ENCODE data around the gene PBRM1. TPM values are rescaled to one million over a fixed set of nuclear protein-coding genes. Genes with fewer than 3 reads are reported as not detected.
A peak's percentile ranks its signal among the peaks of the same experiment; 100 is the strongest.

The PBRM1 gene
- total and polyA plus RNA-seq, 2 of the 13 experiments (the other 11 are each of a cell fraction or from before 2014, with no cell fraction given): 10.9 to 33.2 TPM

- TF ChIP-seq ZBED4 (CRISPR knock-in tag; IDR thresholded peaks at IDR 0.05; ENCODE audit: borderline replicate concordance) (no peak), RNF219 (CRISPR knock-in tag; IDR thresholded peaks at IDR 0.05) (no peak), SALL2 (CRISPR knock-in tag; IDR thresholded peaks at IDR 0.05) (no peak), ATRX (CRISPR knock-in tag; IDR thresholded peaks at IDR 0.05; ENCODE audit: borderline replicate concordance) (no peak), UBTF (CRISPR knock-in tag; IDR thresholded peaks at IDR 0.05) (no peak), ARNT2 (CRISPR knock-in tag; IDR thresholded peaks at IDR 0.05; ENCODE audit: low read depth) (no peak), ZNF337 (CRISPR knock-in tag; IDR thresholded peaks at IDR 0.05; ENCODE audit: borderline replicate concordance, low read depth) (no peak), ASH2L (IDR thresholded peaks at IDR 0.05; ENCODE audit: insufficient read length, low read depth, low read length) (no peak), PCBP2 (optimal IDR thresholded peaks at IDR 0.05; ENCODE audit: low read depth, low read length, poor library complexity, severe bottlenecking) (no peak), ZNF143 (CRISPR knock-in tag; IDR thresholded peaks at IDR 0.05) (no peak), ZNF557 (CRISPR knock-in tag; IDR thresholded peaks at IDR 0.05) (no peak), HCFC1 (IDR thresholded peaks at IDR 0.05; ENCODE audit: low read depth, low read length) (no peak), ZFAT (CRISPR knock-in tag; conservative IDR thresholded peaks at IDR 0.05) (no peak), NFE2L2 (IDR thresholded peaks at IDR 0.05; ENCODE audit: low read length) (peak; percentile 49; the same call in 1 of the 2 replicates), PHF8 (CRISPR knock-in tag; IDR thresholded peaks at IDR 0.05) (no peak), NPAS2 (CRISPR knock-in tag; IDR thresholded peaks at IDR 0.05; ENCODE audit: borderline replicate concordance) (no peak), ZNF496 (CRISPR knock-in tag; IDR thresholded peaks at IDR 0.05; ENCODE audit: insufficient replicate concordance) (no peak), PTBP1 (IDR thresholded peaks at IDR 0.05; ENCODE audit: low read depth, low read length, poor library complexity, severe bottlenecking) (no peak)
Measured at GRCh38 chr3:52606373-52607085, 79.2 kb downstream of the PBRM1 start (continued).
